Tibial nerve (tissue), 4 donors: Measurements from ENCODE around the gene ETNK2. TPM values are rescaled to one million over a fixed set of nuclear protein-coding genes. Genes with fewer than 3 reads are reported as not detected.
A peak's percentile ranks its signal among the peaks of the same experiment; 100 is the strongest.

Experiments used
- DNase-seq, 2 donors: peaks; one replicate each; pipeline ENCODE4 v3.0.0-alpha.2; 2019; ENCODE audit warnings: low spot score in 2 of 2
- H3K27ac ChIP-seq, 4 donors: fragments of 200-600 bp; sonication (generic) in 3 of 4; one replicate each; pipeline ENCODE4 v1.5.1; 2017 to 2019; ENCODE audit warnings: mild to moderate bottlenecking in 1 of 4
- H3K27me3 ChIP-seq, 2 donors: fragments of 200-600 bp; sonication (generic) in 1 of 2; one replicate each; pipeline versions ENCODE4 v1.5.1 to v1.6.0; 2017 to 2019
- H3K36me3 ChIP-seq, 3 donors: fragments of 200-600 bp; sonication (generic); one replicate each; pipeline ENCODE4 v1.5.1; 2018 to 2019
- H3K4me1 ChIP-seq, 4 donors: fragments of 200-600 bp; sonication (generic) in 3 of 4; one replicate each; pipeline ENCODE4 v1.5.1; 2017 to 2019
- H3K4me3 ChIP-seq, 4 donors: fragments of 200-600 bp; sonication (generic) in 3 of 4; one replicate each; pipeline ENCODE4 v1.5.1; 2017 to 2019; ENCODE audit warnings: mild to moderate bottlenecking in 1 of 4, moderate library complexity in 1 of 4
- H3K9me3 ChIP-seq, 4 donors: fragments of 200-600 bp; sonication (generic) in 3 of 4; one replicate each; pipeline ENCODE4 v1.5.1; 2017 to 2019
- EP300 ChIP-seq, 2 donors: sonication (generic); formaldehyde crosslinking; IDR thresholded peaks; one replicate each; pipeline ENCODE4 v1.6.1; 2017; ENCODE audit warnings: antibody characterized with exemption in 2 of 2, mild to moderate bottlenecking in 1 of 2
- POLR2A ChIP-seq, 2 donors: fragments of 450-650 bp; IDR thresholded peaks; one replicate each; pipeline ENCODE4 v1.6.1; 2017; ENCODE audit warnings: antibody characterized with exemption in 2 of 2, mild to moderate bottlenecking in 2 of 2, moderate library complexity in 2 of 2
- WGBS, 2 donors: methylation state at CpG; one replicate each; pipeline ENCODE4 v1.1.5; 2018; 5-methylcytosine and 5-hydroxymethylcytosine counted together
- total RNA-seq, 4 donors: library from RNA; depleted of rRNA; stranded (reverse); fragments of >200 nt; gene quantifications; one replicate each; pipeline ENCODE4 v1.1.0, GENCODE V29; 2016
- TF ChIP-seq, protein P1 (sequence below), 5 experiments: fragments of 200-600 bp in 3 of 5; fragments of 450-650 bp in 2 of 5; sonication (generic) in 3 of 5; IDR thresholded peaks; one replicate each; pipeline ENCODE4 v1.5.1; 2016 to 2019; ENCODE audit warnings: antibody characterized with exemption in 5 of 5, mild to moderate bottlenecking in 3 of 5, moderate library complexity in 2 of 5

ETNK2 gene
- total RNA-seq, 4 donors from 2014 or later, result 24.6 to 95.2 (median 67.8) TPM

- no peak for DNase-seq
Observed at GRCh38 chr1:204169858-204170257, 18.0 kb upstream of the ETNK2 start.

GRCh38 chr1:204167730-204168129, 15.9 kb upstream of the ETNK2 start:
- H3K4me3 ChIP-seq, result no peak overlapping the region
- no peak overlapping the region for H3K27ac ChIP-seq
- H3K9me3 ChIP-seq, result peaks cover 0 to 25% (median 6%) of the 10 kb centered on the region in 4 donors
- H3K27me3 ChIP-seq, result peaks cover 0 to 7% of the 10 kb centered on the region in 2 donors
- H3K4me1 ChIP-seq, result no peaks in the 10 kb centered on the region
- TF ChIP-seq POLR2A (IDR thresholded peaks at IDR 0.05) (no peak), EP300 (IDR thresholded peaks at IDR 0.05) (no peak)
- TF ChIP-seq, protein P1, sequence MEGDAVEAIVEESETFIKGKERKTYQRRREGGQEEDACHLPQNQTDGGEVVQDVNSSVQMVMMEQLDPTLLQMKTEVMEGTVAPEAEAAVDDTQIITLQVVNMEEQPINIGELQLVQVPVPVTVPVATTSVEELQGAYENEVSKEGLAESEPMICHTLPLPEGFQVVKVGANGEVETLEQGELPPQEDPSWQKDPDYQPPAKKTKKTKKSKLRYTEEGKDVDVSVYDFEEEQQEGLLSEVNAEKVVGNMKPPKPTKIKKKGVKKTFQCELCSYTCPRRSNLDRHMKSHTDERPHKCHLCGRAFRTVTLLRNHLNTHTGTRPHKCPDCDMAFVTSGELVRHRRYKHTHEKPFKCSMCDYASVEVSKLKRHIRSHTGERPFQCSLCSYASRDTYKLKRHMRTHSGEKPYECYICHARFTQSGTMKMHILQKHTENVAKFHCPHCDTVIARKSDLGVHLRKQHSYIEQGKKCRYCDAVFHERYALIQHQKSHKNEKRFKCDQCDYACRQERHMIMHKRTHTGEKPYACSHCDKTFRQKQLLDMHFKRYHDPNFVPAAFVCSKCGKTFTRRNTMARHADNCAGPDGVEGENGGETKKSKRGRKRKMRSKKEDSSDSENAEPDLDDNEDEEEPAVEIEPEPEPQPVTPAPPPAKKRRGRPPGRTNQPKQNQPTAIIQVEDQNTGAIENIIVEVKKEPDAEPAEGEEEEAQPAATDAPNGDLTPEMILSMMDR (IDR thresholded peaks at IDR 0.05), result no peak
- no peaks in the 10 kb centered on the region for H3K36me3 ChIP-seq
- WGBS, 2 donors, result 81 to 87% methylated on average over 5 of the region's 5 CpGs
- no peak for DNase-seq

More at GRCh38 chr1:204169858-204170257, 18.0 kb upstream of the ETNK2 start:
- Histone ChIP-seq H3K36me3 (no peaks in the 10 kb centered on the region), H3K27ac (no peak overlapping the region), H3K27me3 (peaks cover 0 to 7% of the 10 kb centered on the region in 2 donors), H3K9me3 (peaks cover 0 to 25% (median 6%) of the 10 kb centered on the region in 4 donors), H3K4me1 (no peaks in the 10 kb centered on the region), H3K4me3 (no peak overlapping the region)
- no peak for TF ChIP-seq EP300 (IDR thresholded peaks at IDR 0.05)
- no peak for TF ChIP-seq POLR2A (IDR thresholded peaks at IDR 0.05)
- TF ChIP-seq, protein P1 (IDR thresholded peaks at IDR 0.05), result no peak
- WGBS, 2 donors, result 75 to 86% methylated on average over 4 of the region's 4 CpGs

GRCh38 chr1:204166219-204166618, 14.4 kb upstream of the ETNK2 start, which contains the start of gene REN:
Gene REN (minus strand): TSS chr1:204166337. CDS start chr1:204166293, 44 bp downstream.
- 56 to 62% methylated on average over 4 to 5 of the region's 5 CpGs for WGBS, 2 donors
- no peak for DNase-seq
- H3K9me3 ChIP-seq, result peaks cover 0 to 25% (median 6%) of the 10 kb centered on the region in 4 donors
- H3K27ac ChIP-seq, result no peak within 1 kb of the TSS
- peaks cover 0 to 13% of the 10 kb centered on the region in 2 donors for H3K27me3 ChIP-seq
- H3K36me3 ChIP-seq, result no peaks in the 10 kb centered on the region
- no peak for TF ChIP-seq EP300 (IDR thresholded peaks at IDR 0.05)
- H3K4me1 ChIP-seq, result peaks cover 0 to 4% (median 0%) of the 10 kb centered on the region in 4 donors
- no peak within 1 kb of the TSS for H3K4me3 ChIP-seq

DNA sequence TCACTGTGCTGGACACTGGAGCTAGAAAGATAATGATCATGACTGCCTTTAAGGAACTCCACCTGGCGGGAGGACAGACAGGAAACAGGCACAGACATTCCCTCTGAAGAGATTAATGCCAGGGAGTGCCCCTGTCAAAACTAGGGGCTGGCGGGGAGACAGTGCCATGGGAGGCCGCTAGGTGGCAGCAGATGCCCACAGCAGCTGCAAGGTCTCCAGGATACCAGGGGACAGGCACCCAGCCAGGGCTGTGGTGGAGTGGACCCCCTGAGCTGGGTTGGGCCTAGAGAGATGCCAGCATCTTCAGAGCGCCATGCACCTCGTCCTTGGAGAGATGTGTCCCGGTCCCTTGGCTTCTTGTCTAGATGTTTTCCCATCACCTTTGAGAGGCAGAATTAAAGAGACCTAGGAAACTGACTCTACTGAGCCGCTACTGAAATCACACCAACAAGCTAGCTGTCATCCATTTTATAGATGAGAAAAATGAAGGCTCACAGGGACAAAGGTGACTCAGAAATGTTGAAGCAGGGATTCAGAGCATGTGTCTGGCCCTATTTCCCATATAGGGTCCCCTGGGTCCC, 10.7 kb upstream of the ETNK2 start:
- 15 to 18% methylated on average over 7 of the region's 7 CpGs for WGBS, 2 donors
- no peak overlapping the region for H3K27ac ChIP-seq
- peaks cover 0 to 4% (median 0%) of the 10 kb centered on the region in 4 donors for H3K4me1 ChIP-seq
- H3K9me3 ChIP-seq, result no peaks in the 10 kb centered on the region
- H3K36me3 ChIP-seq, result no peaks in the 10 kb centered on the region
- TF ChIP-seq, protein P1 (IDR thresholded peaks at IDR 0.05), result peak; percentile 93 to 98 (median 96)
- no peak for TF ChIP-seq EP300 (IDR thresholded peaks at IDR 0.05)
- peaks cover 0 to 18% of the 10 kb centered on the region in 2 donors for H3K27me3 ChIP-seq
- H3K4me3 ChIP-seq, result no peak overlapping the region
- peak; percentile 48 to 79 for DNase-seq

- DNase-seq, result no peak
- H3K36me3 ChIP-seq, result no peaks in the 10 kb centered on the region
- H3K4me3 ChIP-seq, result no peak overlapping the region
- H3K9me3 ChIP-seq, result no peaks in the 10 kb centered on the region
- peaks cover 0 to 17% of the 10 kb centered on the region in 2 donors for H3K27me3 ChIP-seq
- H3K4me1 ChIP-seq, result peaks cover 0 to 4% (median 0%) of the 10 kb centered on the region in 4 donors
- TF ChIP-seq, protein P1 (IDR thresholded peaks at IDR 0.05), result no peak
- no peak for TF ChIP-seq EP300 (IDR thresholded peaks at IDR 0.05)
- TF ChIP-seq POLR2A (IDR thresholded peaks at IDR 0.05), result no peak
- WGBS, 2 donors, result 61 to 64% methylated on average over 14 of the region's 14 CpGs
- H3K27ac ChIP-seq, result no peak overlapping the region
Observed at GRCh38 chr1:204161609-204162493, 10.0 kb upstream of the ETNK2 start.
